B cell (primary cell): ENCODE results near the gene CHAC1. TPM values are rescaled to one million over a fixed set of nuclear protein-coding genes. Genes with fewer than 3 reads are reported as not detected.

Experiments
- ATAC-seq: fragments of 200-7000 bp; cut with Tn5 transposase; one replicate; pipeline ENCODE4 v1.10.0; 2021; ENCODE audit warnings: low read depth, mild to moderate bottlenecking, moderate number of reproducible peaks, moderate library complexity
- CTCF ChIA-PET: fragments of 350-600 bp; sonication (Branson Sonifier 250); formaldehyde crosslinking; loops from one replicate; lab custom pipeline; 2021; ENCODE audit warnings: antibody characterized with exemption, inconsistent platforms; lab: Charles Lee
- POLR2A ChIA-PET: fragments of 350-600 bp; sonication (Branson Sonifier 250); formaldehyde crosslinking; loops from one replicate; lab custom pipeline; 2021; ENCODE audit warnings: antibody characterized with exemption; lab: Charles Lee
- DNase-seq: peaks from one replicate; pipeline ENCODE4 v3.0.0; 2013
- H2AFZ ChIP-seq: 2 replicates; pipeline ENCODE4 v1.6.1; 2012; ENCODE audit warnings: mild to moderate bottlenecking, low read depth, low read length; ENCODE audit not compliant: insufficient read depth, poor library complexity, severe bottlenecking
- H3K27ac ChIP-seq, 2 donors: 1 replicate in 1 of 2; 2 replicates in 1 of 2; pipeline ENCODE4 v1.5.1; 2012 to 2013; ENCODE audit warnings: low read length in 2 of 2, mild to moderate bottlenecking in 2 of 2, moderate library complexity in 1 of 2
- H3K27me3 ChIP-seq, 4 experiments: fragments of 200-600 bp in 1 of 4; sonication (generic) in 1 of 4; replicated peaks in 1 of 4; 1 replicate in 2 of 4; 2 replicates in 2 of 4; pipeline versions ENCODE4 v1.6.1 to v1.7.0; 2013 to 2016; ENCODE audit warnings: low read length in 3 of 4, mild to moderate bottlenecking in 2 of 4, mixed read lengths in 1 of 4, moderate library complexity in 1 of 4; ENCODE audit not compliant: insufficient read depth in 4 of 4, control insufficient read depth in 3 of 4; ENCODE audit errors: control extremely low read depth in 1 of 4
- H3K36me3 ChIP-seq, 2 experiments: replicated peaks in 1 of 2; 1 replicate in 1 of 2; 2 replicates in 1 of 2; pipeline versions ENCODE4 v1.6.1 to v1.7.1; 2013; ENCODE audit warnings: low read length in 1 of 2; ENCODE audit not compliant: insufficient read depth in 2 of 2, control insufficient read depth in 1 of 2; ENCODE audit errors: control extremely low read depth in 1 of 2, extremely low read depth in 1 of 2
- H3K4me1 ChIP-seq, 2 donors: fragments of 200-600 bp in 1 of 2; sonication (generic) in 1 of 2; 1 replicate in 1 of 2; 2 replicates in 1 of 2; pipeline versions ENCODE4 v1.5.1 to v1.6.1; 2013 to 2017; ENCODE audit warnings: low read length in 2 of 2; ENCODE audit not compliant: control insufficient read depth in 2 of 2, insufficient read depth in 2 of 2
- H3K4me2 ChIP-seq: replicated peaks from 2 replicates; pipeline ENCODE3; 2012; ENCODE audit warnings: mild to moderate bottlenecking, low read depth, low read length; ENCODE audit not compliant: poor library complexity, severe bottlenecking
- H3K4me3 ChIP-seq, 5 experiments: fragments of 200-600 bp in 1 of 5; sonication (generic) in 1 of 5; 1 replicate in 3 of 5; 2 replicates in 2 of 5; pipeline versions ENCODE4 v1.5.1 to v1.7.0; 2011 to 2016; ENCODE audit warnings: low read length in 4 of 5, mild to moderate bottlenecking in 4 of 5, low read depth in 2 of 5, control low read depth in 1 of 5, moderate library complexity in 1 of 5; ENCODE audit not compliant: insufficient read depth in 1 of 5; ENCODE audit errors: control extremely low read depth in 1 of 5, extremely low read depth in 1 of 5
- H3K79me2 ChIP-seq: fragments of 200-600 bp; sonication (generic); one replicate; pipeline ENCODE4 v1.6.0; 2016; ENCODE audit warnings: low read length; ENCODE audit not compliant: control insufficient read depth, insufficient read depth
- H3K9ac ChIP-seq: fragments of 200-600 bp; sonication (generic); 2 replicates; pipeline ENCODE4 v1.6.1; 2017; ENCODE audit warnings: mild to moderate bottlenecking, low read length, moderate library complexity
- H3K9me3 ChIP-seq, 3 donors: one replicate each; pipeline versions ENCODE4 v1.6.1 to v1.7.1; 2013; ENCODE audit warnings: low read length in 2 of 3; ENCODE audit not compliant: control insufficient read depth in 2 of 3, insufficient read depth in 1 of 3; ENCODE audit errors: control extremely low read depth in 1 of 3
- H4K20me1 ChIP-seq: 2 replicates; pipeline ENCODE4 v1.6.0; 2012; ENCODE audit warnings: mild to moderate bottlenecking, low read length; ENCODE audit not compliant: insufficient read depth, control insufficient read depth, poor library complexity, severe bottlenecking
- H3K27ac Mint-ChIP-seq: one replicate; pipeline ENCODE4 v1.8.0; 2021; ENCODE audit warnings: mixed read lengths
- H3K27me3 Mint-ChIP-seq: one replicate; pipeline ENCODE4 v1.8.0; 2021; ENCODE audit warnings: mixed read lengths
- H3K4me1 Mint-ChIP-seq: one replicate; pipeline ENCODE4 v1.8.0; 2021; ENCODE audit warnings: mixed read lengths
- H3K4me3 Mint-ChIP-seq: one replicate; pipeline ENCODE4 v1.8.0; 2021; ENCODE audit warnings: mixed read lengths
- H3K9me3 Mint-ChIP-seq: one replicate; pipeline ENCODE4 v1.8.0; 2022; ENCODE audit warnings: mixed read lengths; ENCODE audit not compliant: insufficient read depth
- CTCF ChIP-seq: fragments of 200-600 bp; IDR thresholded peaks from one replicate; pipeline ENCODE4 v1.8.0; 2022; ENCODE audit warnings: antibody characterized with exemption, mild to moderate bottlenecking
- EZH2 ChIP-seq: IDR thresholded peaks from 2 replicates; pipeline ENCODE4 v1.6.1; 2012; ENCODE audit warnings: borderline replicate concordance, low read depth, mild to moderate bottlenecking, moderate library complexity, low read length; ENCODE audit not compliant: insufficient read depth, poor library complexity, severe bottlenecking
- WGBS: methylation state at CpG from one replicate; pipeline ENCODE4 v1.1.5; 2013; ENCODE audit warnings: missing lambda C conversion rate; ENCODE audit not compliant: insufficient coverage; 5-methylcytosine and 5-hydroxymethylcytosine counted together
- intact Hi-C: fragments of 100-400 bp; cut with micrococcal nuclease; formaldehyde crosslinking; loops from one replicate; pipeline ENCODE4 v1.10.0; 2022
- polyA plus RNA-seq: library from polyadenylated mRNA; depleted of rRNA; stranded (reverse); fragments of >200 nt; gene quantifications from 2 replicates; pipeline ENCODE4 v1.2.3, GENCODE V29; 2012
- total RNA-seq, 2 donors: library from RNA; stranded (reverse); fragments of 120-200 nt in 1 of 2; gene quantifications; 1 replicate in 1 of 2; 2 replicates in 1 of 2; pipeline versions ENCODE4 v1.2.3 to v1.2.4, GENCODE V29; 2013 to 2022

The CHAC1 gene
- total and polyA plus RNA-seq, 2 donors (not counting 1 experiment from before 2014, with no cell fraction given) = 0.81 to 3.6 TPM

GRCh38 chr15:41001524-41002214 is 48.4 kb downstream of the CHAC1 start:
- POLR2A ChIA-PET = no interaction called here
- peaks cover 17 to 55% of the 10 kb centered on the region in 2 experiments for H3K36me3 ChIP-seq
- TF ChIP-seq CTCF = no peak
- no peak for TF ChIP-seq EZH2

GRCh38 chr15:41004490-41004889 is 51.2 kb downstream of the CHAC1 start:
- Mint-ChIP-seq H3K4me3 (no peak overlapping the region), H3K9me3 (no peaks in the 10 kb centered on the region), H3K27ac (no peak overlapping the region), H3K4me1 (no peaks in the 10 kb centered on the region), H3K27me3 (no peaks in the 10 kb centered on the region)
- no peak for ATAC-seq
- no peak overlapping the region for H3K9ac ChIP-seq
- H2AFZ ChIP-seq = no peak overlapping the region
- H3K27me3 ChIP-seq = no peaks in the 10 kb centered on the region
- peaks cover 11 to 48% of the 10 kb centered on the region in 2 experiments for H3K36me3 ChIP-seq
- H3K9me3 ChIP-seq = no peaks in the 10 kb centered on the region
- H4K20me1 ChIP-seq = no peaks in the 10 kb centered on the region
- intact Hi-C loops = no loop called here
- ChIA-PET POLR2A (no interaction called here), CTCF (interaction anchor here (1.6 kb wide), 1 partner anchor 19 kb away, joined by 6 read pairs; no protein-coding TSS in a partner anchor)
- H3K79me2 ChIP-seq = no peaks in the 10 kb centered on the region
- no peak overlapping the region for H3K4me3 ChIP-seq
- DNase-seq = no peak
- H3K27ac ChIP-seq = no peak overlapping the region
- no peak overlapping the region for H3K4me2 ChIP-seq
- H3K4me1 ChIP-seq = no peaks in the 10 kb centered on the region
- 100% methylated on average over 2 of the region's 3 CpGs for WGBS
- TF ChIP-seq EZH2 = no peak
- TF ChIP-seq CTCF = no peak

More at GRCh38 chr15:41001524-41002214, 48.4 kb downstream of the CHAC1 start:
- DNase-seq (no peak), ATAC-seq (no peak)
- Mint-ChIP-seq H3K4me3 (no peak overlapping the region), H3K4me1 (no peaks in the 10 kb centered on the region), H3K27me3 (no peaks in the 10 kb centered on the region), H3K9me3 (no peaks in the 10 kb centered on the region), H3K27ac (no peak overlapping the region)
- Histone ChIP-seq H3K27ac (no peak overlapping the region), H3K4me3 (no peak overlapping the region), H3K4me2 (no peak overlapping the region), H3K4me1 (no peaks in the 10 kb centered on the region), H4K20me1 (no peaks in the 10 kb centered on the region), H3K9me3 (no peaks in the 10 kb centered on the region), H2AFZ (no peak overlapping the region), H3K9ac (no peak overlapping the region), H3K27me3 (no peaks in the 10 kb centered on the region), H3K79me2 (no peaks in the 10 kb centered on the region)
- 100% methylated on average over 1 of the region's 5 CpGs for WGBS
- intact Hi-C loops = no loop called here
- CTCF ChIA-PET = interaction anchor here (0.6 kb wide), 1 partner anchor 140 kb away, joined by 4 read pairs; no protein-coding TSS in a partner anchor
